GM18498 (cell line): ENCODE measurements around the gene LGMN.

Source experiments
- ATAC-seq: cut with Tn5 transposase; IDR thresholded peaks from one replicate; pipeline ENCODE4 v1.9.1; 2021; ENCODE audit warnings: mild to moderate bottlenecking, moderate library complexity; ENCODE audit not compliant: unreplicated experiment

LGMN gene

DNA sequence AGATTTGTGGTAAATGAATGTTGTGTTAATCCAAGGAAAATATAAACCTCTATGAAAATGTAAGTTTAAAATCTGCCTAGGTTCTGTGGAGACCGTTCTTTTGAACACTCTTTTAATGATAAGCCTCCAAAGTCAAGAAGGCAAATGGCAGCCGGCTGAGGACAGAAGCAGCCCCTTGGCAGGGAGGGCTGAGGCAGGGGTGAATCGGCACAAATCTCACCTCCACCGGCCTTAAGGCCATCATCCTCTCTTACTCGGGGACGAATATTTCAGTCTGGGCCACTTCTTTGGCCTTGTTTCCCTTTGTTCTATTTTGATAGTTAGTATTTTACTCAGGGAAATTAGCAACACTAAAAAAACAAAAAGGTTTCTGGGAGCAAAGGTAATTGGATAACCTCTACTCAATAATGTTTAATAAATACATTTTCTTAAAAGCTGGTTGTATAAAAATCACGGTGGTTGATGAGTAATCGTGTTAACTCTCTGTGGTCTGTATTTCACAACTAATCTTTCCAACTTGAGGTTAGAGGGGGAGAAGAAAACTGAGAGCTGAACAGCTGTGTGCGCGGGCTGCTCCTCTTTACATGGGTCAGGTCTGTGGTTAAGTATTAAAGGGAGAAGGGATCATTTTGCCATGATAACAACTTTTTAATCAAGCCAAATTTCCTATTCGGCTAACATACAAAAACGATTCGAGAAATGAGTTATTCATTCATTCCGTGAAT is 18.6 kb downstream of the LGMN start:
- peak; percentile 83 for ATAC-seq

DNA sequence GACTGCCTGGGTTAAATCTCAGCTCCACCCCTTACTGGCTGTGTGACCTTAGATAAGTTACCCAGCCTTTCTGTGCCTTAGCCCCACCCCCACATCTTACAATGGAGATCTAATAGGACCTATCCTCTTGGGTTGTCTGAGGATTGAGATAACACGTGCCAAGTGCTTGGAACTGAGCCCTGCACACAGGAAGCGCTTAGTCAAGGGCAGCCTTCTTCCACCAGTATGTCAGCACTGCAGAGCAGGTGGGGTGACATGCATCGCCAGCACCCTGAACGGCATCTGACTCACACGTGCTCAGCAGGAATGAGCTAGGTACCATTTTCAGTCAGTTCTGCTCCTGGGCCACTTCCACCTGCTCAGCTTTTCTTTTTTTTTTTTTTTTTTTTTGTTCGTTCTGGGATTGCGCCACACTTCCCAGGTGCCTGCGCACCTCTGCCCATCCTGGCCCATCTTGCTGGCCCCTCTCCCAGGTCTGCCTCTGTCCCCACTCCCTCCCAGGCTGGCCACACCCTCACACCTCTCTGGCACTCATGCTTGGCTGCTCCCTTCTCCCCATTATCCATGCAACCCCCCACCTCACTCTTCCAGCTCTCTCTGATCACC is 19.6 kb downstream of the LGMN start:
- ATAC-seq = no peak

DNA sequence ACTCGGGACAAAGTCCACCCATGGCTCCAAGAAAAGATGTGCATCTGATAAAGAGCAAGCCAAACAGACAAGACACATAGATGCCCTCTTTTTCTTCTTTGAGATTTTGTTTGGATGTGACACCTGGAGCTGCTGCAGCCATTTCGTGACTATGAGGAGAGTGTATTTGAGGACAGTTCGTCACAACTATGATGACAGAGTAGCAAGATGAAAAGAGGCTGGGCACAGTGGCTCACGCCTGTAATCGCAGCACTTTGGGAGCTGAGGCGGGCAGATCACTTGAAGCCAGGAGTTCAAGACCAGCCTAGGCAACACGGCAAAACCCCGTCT is 21.5 kb downstream of the LGMN start:
- ATAC-seq = no peak

DNA sequence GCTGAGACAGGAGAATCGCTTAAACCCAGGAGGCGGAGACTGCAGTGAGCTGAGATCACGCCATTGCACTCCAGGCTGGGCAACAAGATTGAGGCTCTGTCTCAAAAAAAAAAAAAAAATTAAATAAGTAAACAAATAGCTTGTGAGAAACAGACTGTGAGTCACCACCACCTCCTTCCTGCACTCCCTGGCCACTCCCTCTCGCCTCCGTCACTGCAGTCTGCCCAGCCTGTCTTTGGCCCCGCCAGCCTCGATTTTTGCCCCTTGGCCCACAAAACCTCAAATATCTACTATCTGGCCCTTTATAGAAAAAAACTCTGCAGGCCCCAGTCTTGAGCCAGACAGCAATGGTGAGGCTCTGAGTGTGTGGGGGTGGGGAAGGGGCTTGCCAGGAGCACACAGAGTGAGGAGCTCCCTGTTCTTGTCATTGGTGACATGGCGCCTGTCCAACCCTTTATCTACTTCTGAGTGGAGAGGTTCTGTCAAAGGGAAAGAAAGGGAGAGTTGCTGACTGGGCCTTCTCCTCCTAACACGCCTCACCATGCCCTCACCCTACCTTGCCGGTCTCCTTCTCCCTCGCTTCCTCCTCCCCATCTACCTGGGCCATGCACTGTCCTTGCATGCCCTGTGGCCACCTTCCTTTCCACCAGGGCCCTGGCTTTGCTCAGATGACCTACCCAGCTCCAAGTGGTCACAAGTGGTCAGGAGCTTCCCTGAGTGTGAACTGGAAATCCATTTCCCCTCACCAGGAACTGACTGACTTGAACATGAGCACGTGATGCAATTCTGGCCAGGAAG is 22.1 kb downstream of the LGMN start:
- no peak for ATAC-seq

DNA sequence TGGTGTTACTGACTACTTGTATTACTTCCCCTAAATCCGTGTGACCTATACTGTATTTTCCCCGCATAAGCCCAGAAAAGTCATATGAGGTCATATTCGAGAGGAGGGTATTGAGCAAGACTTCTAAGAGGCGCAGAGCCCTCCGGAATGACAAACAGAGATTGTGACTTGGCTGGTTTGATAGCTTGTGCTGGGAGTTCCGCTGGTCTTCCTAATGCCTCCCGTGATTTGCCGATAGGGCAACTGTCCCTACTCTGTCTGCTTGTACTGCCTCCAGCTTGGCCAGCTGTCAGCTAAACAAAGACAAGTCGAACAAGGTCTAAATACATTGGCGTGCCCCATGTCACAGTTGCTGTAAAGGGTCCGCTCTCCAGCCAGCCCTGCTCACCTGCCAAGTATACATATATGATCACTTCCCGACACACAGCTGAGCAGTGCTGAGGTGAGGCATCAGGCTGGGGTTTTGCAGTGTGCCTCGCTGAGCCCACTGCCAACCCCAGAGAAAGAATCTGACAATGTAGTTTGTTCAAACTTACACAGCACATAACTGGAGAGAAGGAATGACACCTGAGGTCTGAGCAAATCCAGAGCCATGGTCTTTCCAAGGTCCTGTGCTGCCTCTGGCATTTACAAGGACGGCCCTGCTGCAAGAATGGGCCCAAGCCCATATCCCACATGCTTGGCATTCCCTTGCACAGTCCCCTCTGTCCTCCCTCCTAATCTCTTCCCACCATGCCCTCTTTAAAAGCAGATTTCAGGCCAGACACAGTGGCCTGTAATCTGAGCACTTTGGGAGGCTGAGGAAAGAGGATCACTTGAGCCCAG is 23.7 kb downstream of the LGMN start:
- no peak for ATAC-seq

DNA sequence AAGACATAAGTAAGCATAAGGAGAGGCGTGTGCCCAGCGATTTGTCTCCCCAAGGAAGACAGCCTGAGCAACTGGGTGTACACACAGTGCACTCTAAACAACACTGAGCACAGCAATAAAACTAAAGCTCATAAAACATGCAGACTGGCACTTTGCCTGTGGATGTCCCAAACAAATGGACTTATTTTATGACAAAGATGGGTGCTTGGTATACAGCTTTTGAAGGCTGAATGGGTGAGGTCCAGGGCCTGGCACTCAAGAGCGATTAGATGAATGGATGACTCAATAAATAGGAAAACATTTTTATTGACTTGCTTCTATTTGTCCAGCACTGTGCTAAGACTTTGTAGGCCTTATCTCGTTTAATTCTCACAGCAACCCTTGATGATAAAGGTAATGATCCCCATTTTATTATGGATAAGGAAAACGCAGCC is 28.5 kb downstream of the LGMN start:
- ATAC-seq = no peak

DNA sequence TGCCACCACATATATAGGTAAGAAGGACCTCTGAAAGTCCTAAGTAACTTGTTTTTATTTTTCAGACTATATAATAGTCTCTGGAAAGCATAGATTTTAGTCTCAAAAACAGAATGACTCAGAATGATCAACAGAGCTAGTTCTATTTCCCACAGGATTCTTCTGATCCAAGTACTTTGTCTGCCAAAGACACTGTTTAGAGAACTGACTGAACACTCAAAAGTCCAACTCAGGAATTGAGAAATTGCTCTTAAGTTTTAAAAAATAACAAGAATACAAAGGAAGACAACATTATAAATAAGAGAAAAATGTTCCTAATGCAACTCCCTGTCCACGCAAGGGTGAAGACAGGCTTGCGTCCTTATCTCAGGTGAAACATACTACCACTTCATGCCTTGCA is 29.0 kb downstream of the LGMN start:
- no peak for ATAC-seq

DNA sequence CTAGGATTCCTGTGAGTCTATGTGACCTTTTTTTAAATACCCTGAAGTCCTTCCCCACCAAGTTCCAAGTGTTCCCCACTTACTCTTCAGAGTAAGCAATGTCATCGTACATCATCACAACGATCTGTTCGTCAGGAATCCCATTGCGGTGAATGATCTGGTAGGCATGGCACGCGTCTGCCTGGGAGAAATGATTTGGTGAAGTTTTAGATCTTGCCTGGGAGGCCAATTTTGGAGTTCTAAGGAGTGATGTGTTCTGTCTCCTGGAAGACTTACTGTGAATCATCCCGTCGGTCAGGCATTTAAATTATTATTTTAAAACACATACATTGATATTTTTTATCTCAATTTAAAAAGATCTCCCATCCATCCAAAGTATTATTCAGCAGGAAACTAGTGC is 29.8 kb downstream of the LGMN start:
- ATAC-seq = no peak

DNA sequence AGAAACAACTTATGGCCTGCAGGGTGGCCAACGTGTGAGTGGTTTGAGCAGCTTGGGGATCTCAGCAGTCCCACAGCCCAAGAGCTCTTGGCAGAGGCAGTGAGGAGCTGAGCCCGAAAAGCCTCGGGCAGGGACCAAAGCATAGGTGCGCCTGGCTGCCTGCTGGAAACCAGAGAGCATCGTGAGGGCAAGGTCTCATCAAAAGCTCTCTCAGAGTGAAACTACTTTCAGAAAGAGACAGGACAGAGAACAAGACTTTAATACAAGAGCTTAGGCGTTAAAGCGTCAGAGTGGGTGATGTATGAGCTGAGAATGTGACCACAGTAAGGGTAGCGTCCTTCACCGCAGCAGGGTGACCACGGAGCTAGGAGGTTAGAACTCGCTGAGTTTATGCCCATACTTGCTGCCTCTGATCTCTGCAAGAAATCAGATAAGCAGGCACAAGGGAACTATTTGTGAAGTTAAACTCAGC is 30.8 kb downstream of the LGMN start:
- no peak for ATAC-seq

DNA sequence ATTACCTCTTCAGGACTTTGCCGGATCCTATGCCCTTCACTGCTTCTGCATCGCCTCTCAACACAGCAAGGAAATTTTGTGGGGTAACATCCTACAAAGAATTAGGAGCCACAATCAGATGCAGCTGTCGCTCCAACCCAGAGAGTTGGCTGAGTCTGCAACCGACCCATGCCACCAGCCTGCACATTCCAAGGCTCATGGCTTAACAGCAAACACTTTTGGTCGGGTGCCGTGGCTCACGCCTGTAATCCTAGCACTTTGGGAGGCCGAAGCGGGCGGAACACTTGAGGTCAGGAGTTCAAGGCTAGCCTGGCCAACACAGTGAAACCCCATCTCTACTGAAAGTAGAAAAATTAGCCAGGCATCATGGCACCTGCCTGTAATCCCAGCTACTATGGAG is 32.3 kb downstream of the LGMN start:
- no peak for ATAC-seq

DNA sequence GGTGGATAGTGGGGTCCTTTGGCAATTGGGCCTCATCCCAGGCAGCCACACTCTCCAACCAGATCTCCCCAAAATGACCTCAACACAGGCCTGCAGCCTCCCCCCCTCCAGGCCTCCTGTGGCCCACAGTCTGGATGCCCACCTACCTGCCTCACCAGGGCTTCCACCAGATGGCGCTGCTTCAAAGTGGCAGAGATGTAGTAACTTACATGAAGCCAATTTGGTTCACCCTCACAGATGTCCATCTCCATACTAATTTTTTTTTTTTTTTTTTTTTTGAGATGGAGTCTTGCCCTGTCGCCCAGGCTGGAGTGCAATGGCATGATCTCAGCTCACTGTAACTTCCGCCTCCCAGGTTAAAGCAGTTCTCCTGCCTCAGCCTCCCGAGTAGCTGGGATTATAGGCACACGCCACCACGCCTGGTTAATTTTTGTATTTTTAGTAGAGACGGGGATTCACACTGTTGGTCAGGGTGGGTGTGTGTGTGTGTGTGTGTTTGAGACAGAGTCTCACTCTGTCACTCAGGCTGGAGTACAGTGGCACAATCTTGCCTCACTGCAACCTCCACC is 33.6 kb downstream of the LGMN start:
- peak; percentile 65 for ATAC-seq

DNA sequence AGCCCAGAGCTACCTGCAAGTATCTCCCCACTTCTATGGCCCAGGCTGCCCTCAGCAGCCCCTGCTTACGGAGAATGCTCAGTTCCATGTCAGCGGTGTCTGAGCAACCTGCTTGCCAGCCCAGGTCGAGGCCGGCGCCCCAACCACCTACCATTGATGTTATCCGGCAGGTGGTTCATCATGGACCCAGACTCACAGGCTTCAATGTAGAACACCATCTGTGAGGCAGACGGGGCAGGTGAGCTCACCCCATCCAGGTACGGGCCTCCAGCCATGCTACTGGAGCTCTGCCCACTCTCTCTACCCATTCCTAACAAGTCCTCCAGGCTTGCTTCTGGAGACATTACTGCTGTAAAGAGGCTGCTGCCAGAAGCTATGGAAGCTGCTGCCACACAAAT is 35.8 kb downstream of the LGMN start:
- no peak for ATAC-seq

DNA sequence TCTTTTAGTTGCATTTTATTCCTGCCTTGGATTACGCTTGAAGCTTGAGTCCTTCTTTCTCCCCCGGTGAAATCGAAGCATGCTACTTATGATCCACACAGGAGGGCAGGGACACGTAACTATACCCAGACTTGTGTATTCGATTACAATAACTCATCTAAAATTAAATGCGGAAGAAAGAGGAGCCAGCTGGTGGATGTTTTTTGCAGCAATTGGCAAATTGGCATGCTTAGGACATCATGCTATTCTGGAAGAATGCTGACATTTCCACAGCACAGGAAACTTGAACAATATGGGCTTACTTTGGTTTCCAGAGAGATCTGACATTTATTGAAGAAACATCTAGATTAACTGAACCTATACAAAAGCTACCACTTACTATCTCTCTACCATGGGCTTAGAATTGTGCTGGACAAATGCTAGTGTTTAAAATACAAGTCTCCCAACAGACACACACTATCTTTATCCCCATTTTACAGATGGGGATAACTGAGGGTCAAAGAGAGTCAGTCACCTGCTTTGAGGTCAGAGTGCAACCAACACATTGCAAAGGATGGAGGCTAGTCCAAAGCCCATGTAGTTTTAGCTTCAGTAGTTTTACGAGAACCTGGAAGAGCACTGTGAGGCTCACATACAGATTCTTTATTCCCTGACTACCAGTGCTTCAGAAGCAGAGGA is 36.3 kb downstream of the LGMN start:
- ATAC-seq = no peak

DNA sequence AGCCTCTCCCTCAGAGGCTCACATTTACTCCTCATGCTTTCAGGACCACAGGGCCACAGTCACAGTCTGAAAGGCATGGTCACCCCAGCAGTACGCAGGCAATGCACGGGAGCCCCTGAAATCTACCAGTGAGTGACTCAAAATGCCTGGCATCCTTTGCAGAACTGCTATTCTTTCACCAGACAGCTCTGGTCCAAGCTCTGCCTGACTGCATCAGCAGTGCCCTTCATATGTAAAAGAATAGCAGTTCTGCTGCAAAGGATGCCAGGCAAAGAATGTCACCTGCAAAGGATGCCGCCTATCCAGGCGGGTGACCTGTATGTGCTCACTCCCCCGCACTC is 38.5 kb downstream of the LGMN start:
- no peak for ATAC-seq

DNA sequence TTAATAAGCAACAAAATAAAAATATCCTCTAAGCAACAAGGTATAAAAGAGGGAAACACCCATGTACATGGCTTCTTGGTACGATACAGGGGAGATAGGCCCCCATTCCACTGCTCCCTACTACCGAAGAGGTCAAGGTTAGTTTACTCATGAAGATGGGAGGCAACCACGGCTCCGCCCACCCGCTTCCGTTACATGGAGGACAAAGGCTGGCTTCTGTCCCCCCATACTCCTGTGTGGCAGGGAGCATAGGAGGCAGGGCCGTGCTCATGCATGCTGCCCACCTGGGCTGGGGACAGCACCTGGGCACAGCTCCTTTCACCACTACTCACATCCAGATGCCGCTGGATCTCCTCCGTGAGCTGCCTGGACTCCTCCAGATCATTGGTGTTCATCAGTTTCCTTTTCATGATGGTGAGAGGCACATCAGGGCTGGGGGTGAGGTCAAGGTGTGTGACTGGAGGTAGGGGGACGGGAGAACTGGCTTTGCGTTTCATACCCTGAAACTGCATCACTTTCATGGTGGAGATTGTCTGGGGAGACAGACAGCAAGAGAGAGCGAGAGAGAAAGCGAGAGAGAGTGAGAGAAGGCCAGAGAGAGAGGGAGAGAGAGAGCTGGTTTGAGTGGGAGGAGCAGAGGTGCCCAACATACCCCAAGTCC is 39.0 kb downstream of the LGMN start:
- no peak for ATAC-seq

DNA sequence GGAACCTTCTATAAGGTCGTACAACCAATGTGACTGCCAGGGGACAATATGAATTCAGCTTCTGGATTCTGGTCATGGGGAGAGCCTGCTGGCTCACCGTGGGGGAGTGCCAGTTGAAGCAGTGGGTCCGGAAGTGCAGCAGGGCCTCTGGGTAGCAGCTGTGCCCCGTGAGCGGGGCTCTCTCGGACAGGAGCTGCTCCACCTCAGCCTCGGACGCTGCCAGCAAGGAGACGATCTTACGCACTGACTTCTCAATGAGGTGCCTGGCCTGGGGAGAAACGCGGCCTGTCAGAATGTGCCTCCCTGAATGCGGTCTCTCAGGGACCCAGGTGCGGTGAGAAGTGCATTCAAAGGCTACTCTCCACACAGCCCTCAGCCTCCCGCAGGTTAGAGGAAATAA is 42.0 kb downstream of the LGMN start:
- no peak for ATAC-seq

DNA sequence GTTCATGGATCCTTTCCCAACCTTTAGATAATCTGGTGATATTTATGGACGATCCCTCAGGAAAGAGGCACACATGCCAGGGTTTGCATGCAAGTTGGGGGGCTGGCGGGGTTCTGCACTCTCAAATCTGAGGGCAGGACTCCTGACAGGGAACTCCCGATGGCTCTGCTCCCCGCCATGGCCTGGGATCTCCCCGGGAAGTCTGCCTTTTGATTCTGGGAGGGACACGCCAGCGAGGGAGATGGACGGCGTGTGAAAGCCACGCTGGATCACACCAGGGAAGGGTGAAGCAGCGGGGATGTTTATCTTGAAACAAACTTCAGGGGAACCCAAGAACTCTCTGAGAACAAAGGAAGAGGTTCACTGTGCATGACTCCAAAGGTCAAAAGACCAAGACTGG is 43.6 kb downstream of the LGMN start:
- no peak for ATAC-seq

DNA sequence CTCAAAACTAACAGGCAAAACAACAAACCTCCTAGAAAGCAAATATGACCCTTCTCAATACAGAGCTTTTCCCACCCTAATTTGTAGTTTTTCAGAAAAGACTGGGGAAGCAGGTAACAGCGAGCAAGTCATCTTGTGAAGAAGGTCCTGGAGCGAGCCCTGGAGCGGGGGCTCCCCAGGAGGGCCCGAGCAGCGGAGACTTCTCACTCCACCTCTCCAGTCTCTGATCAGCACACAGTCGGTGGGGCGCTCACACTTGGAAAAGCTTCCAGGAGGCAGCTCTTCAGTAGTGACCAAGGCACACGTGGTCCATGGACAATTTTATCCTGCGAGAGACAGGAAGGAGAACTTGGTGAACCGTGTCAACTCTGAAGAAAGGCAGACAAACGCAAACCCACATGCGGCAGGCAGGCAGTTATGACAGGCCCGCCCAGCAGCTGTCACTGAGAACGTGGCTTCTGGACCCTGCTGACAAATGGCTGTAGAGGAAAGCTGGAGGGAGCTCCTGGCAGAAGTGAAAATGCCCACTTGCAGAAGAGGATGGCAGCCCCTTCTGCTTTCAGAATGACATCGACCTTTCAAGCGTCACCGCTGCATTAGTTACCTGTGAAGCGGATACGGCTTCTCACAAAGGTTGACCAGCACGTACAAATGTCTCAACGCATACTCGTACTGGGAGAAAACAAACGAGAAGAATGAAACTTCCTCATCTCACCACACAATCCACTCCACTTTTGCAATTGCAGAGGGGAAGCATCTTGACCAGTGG is 44.2 kb downstream of the LGMN start:
- ATAC-seq = peak; percentile 97

DNA sequence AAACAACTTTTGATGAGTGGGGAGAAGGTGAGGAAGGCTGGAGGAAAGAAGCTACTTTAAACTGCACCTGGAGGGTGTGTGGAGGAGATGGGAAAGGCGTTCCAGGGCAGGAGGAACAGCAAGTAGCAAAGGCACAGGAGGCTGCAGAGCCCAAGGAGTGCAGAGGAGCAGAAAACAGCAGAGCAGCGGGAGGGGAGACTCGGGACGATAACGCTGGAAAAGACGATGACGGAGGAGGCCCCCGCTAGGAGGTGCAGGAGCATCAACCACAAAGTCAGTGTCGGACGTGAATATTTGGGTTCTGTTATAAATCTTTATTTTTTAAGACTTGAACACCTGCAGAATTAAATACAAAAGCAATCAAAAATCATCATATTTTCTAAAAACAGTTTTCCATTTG is 44.9 kb downstream of the LGMN start:
- no peak for ATAC-seq
